Stimulated activated CD8-positive, alpha-beta memory T cell treated with anti-CD3 and anti-CD28 coated beads, Interleukin-4, amount 100 ng/mL, for 48 hours (primary cell): Measurements from ENCODE around the gene LRRC14B.
"Not testable (repeated sequence)": the region's sequence is repeated elsewhere in the genome, so short reads cannot be mapped to it uniquely, and the experiment has no call there.

ENCODE experiments used
- DNase-seq: peaks from one replicate; pipeline ENCODE4 v3.0.0-alpha.2; 2020

Gene LRRC14B

GRCh38 chr5:245717-246116 lies 54.4 kb downstream of the LRRC14B start:
- not testable (repeated sequence) for DNase-seq
